Astrocyte (in vitro differentiated cells and primary cell): ENCODE results near the gene WNT4. TPM values are rescaled to one million over a fixed set of nuclear protein-coding genes. Genes with fewer than 3 reads are reported as not detected.

Experiments
- DNase-seq: peaks from one replicate; pipeline ENCODE4 v3.0.0-alpha.2; 2010; ENCODE audit warnings: low read depth
- FAIRE-seq: peaks from 2 replicates; lab custom pipeline; 2011; peaks lifted over from hg19 to GRCh38; lab: Jason Lieb, UNC
- H2AFZ ChIP-seq: 2 replicates; pipeline ENCODE4 v1.6.0; 2012; ENCODE audit warnings: low read depth, low read length, inconsistent platforms
- H3K27ac ChIP-seq: 2 replicates; pipeline ENCODE4 v1.5.1; 2011; ENCODE audit warnings: low read depth, low read length, inconsistent platforms
- H3K27me3 ChIP-seq: 2 replicates; pipeline ENCODE4 v1.6.0; 2011; ENCODE audit warnings: low read length, inconsistent platforms; ENCODE audit not compliant: insufficient read depth
- H3K36me3 ChIP-seq: 2 replicates; pipeline ENCODE4 v1.5.1; 2011; ENCODE audit warnings: low read length, inconsistent platforms; ENCODE audit not compliant: insufficient read depth
- H3K4me1 ChIP-seq: 2 replicates; pipeline ENCODE4 v1.5.1; 2011; ENCODE audit warnings: low read length, inconsistent platforms; ENCODE audit not compliant: insufficient read depth
- H3K4me2 ChIP-seq: 2 replicates; pipeline ENCODE4 v1.6.0; 2012; ENCODE audit warnings: low read length, inconsistent platforms
- H3K4me3 ChIP-seq: 2 replicates; pipeline ENCODE4 v1.5.1; 2011; ENCODE audit warnings: low read depth, mild to moderate bottlenecking, low read length, inconsistent platforms; ENCODE audit not compliant: insufficient read depth
- H3K79me2 ChIP-seq: 2 replicates; pipeline ENCODE4 v1.6.0; 2012; ENCODE audit warnings: mild to moderate bottlenecking, low read length, inconsistent platforms; ENCODE audit not compliant: insufficient read depth
- H3K9ac ChIP-seq: 2 replicates; pipeline ENCODE4 v1.6.0; 2012; ENCODE audit warnings: mild to moderate bottlenecking, low read length, inconsistent platforms
- H3K9me3 ChIP-seq: 2 replicates; pipeline ENCODE4 v1.5.1; 2012; ENCODE audit warnings: low read depth, mild to moderate bottlenecking, low read length, inconsistent platforms; ENCODE audit not compliant: insufficient read depth
- H4K20me1 ChIP-seq: 2 replicates; pipeline ENCODE4 v1.6.0; 2012; ENCODE audit warnings: low read length, inconsistent platforms; ENCODE audit not compliant: insufficient read depth
- H3K27ac Mint-ChIP-seq: one replicate; pipeline ENCODE4 v1.8.0; 2021; ENCODE audit warnings: mild to moderate bottlenecking, mixed read lengths; ENCODE audit not compliant: unreplicated experiment
- H3K27me3 Mint-ChIP-seq: one replicate; pipeline ENCODE4 v1.8.0; 2021; ENCODE audit warnings: low read depth, mixed read lengths; ENCODE audit not compliant: unreplicated experiment
- H3K36me3 Mint-ChIP-seq: one replicate; pipeline ENCODE4 v1.8.0; 2021; ENCODE audit warnings: low read depth, mixed read lengths; ENCODE audit not compliant: unreplicated experiment
- H3K4me1 Mint-ChIP-seq: one replicate; pipeline ENCODE4 v1.8.0; 2021; ENCODE audit warnings: low read depth, mixed read lengths; ENCODE audit not compliant: unreplicated experiment
- H3K4me3 Mint-ChIP-seq: one replicate; pipeline ENCODE4 v1.8.0; 2021; ENCODE audit warnings: mild to moderate bottlenecking, moderate library complexity, mixed read lengths; ENCODE audit not compliant: unreplicated experiment
- H3K9me3 Mint-ChIP-seq: one replicate; pipeline ENCODE4 v1.8.0; 2021; ENCODE audit warnings: mild to moderate bottlenecking, mixed read lengths; ENCODE audit not compliant: unreplicated experiment
- CTCF ChIP-seq: IDR thresholded peaks from 2 replicates; pipeline ENCODE4 v1.5.1; 2011; ENCODE audit warnings: low read depth, mild to moderate bottlenecking, inconsistent platforms, low read length, moderate library complexity; ENCODE audit not compliant: insufficient read depth
- EZH2 ChIP-seq: IDR thresholded peaks from 2 replicates; pipeline ENCODE4 v1.6.1; 2012; ENCODE audit warnings: mild to moderate bottlenecking, low read length, inconsistent platforms; ENCODE audit not compliant: insufficient read depth
- total RNA-seq: library from RNA; stranded (reverse); gene quantifications from 2 replicates; pipeline ENCODE4 v1.2.1, GENCODE V29; 2021

The WNT4 gene
- total RNA-seq, 1 donor from 2014 or later, result 1.2 TPM

GRCh38 chr1:22111620-22112019 lies 31.3 kb downstream of the WNT4 start:
- TF ChIP-seq CTCF (no peak), EZH2 (no peak)
- FAIRE-seq (no peak), DNase-seq (peak; percentile 54)
- Mint-ChIP-seq H3K27ac (no peak overlapping the region), H3K4me1 (peaks cover 79% of the 10 kb centered on the region), H3K9me3 (no peaks in the 10 kb centered on the region), H3K36me3 (peaks cover 12% of the 10 kb centered on the region), H3K4me3 (no peak overlapping the region), H3K27me3 (no peaks in the 10 kb centered on the region)
- Histone ChIP-seq H3K27ac (no peak overlapping the region), H2AFZ (no peak overlapping the region), H3K27me3 (no peaks in the 10 kb centered on the region), H3K4me1 (peaks cover 33% of the 10 kb centered on the region), H3K9me3 (no peaks in the 10 kb centered on the region), H3K36me3 (peaks cover 11% of the 10 kb centered on the region), H3K79me2 (peaks cover 74% of the 10 kb centered on the region), H3K9ac (no peak overlapping the region), H4K20me1 (peaks cover 96% of the 10 kb centered on the region), H3K4me2 (no peak overlapping the region), H3K4me3 (no peak overlapping the region)

GRCh38 chr1:22111115-22111514 lies 31.8 kb downstream of the WNT4 start:
- Mint-ChIP-seq H3K4me3 (no peak overlapping the region), H3K36me3 (peaks cover 12% of the 10 kb centered on the region), H3K27me3 (no peaks in the 10 kb centered on the region), H3K27ac (no peak overlapping the region), H3K9me3 (no peaks in the 10 kb centered on the region), H3K4me1 (peaks cover 79% of the 10 kb centered on the region)
- no peak overlapping the region for H3K4me3 ChIP-seq
- H3K9me3 ChIP-seq, result no peaks in the 10 kb centered on the region
- H3K27ac ChIP-seq, result no peak overlapping the region
- H2AFZ ChIP-seq, result no peak overlapping the region
- no peak overlapping the region for H3K4me2 ChIP-seq
- peaks cover 16% of the 10 kb centered on the region for H3K36me3 ChIP-seq
- FAIRE-seq (no peak), DNase-seq (no peak)
- peaks cover 74% of the 10 kb centered on the region for H3K79me2 ChIP-seq
- TF ChIP-seq CTCF (no peak), EZH2 (no peak)
- H3K9ac ChIP-seq, result no peak overlapping the region
- peaks cover 35% of the 10 kb centered on the region for H3K4me1 ChIP-seq
- H4K20me1 ChIP-seq, result peaks cover 96% of the 10 kb centered on the region
- no peaks in the 10 kb centered on the region for H3K27me3 ChIP-seq

GRCh38 chr1:22110016-22110415 lies 32.9 kb downstream of the WNT4 start:
- Mint-ChIP-seq H3K9me3 (no peaks in the 10 kb centered on the region), H3K27me3 (no peaks in the 10 kb centered on the region), H3K4me3 (no peak overlapping the region), H3K27ac (peak overlapping the region; percentile 24), H3K4me1 (peaks cover 73% of the 10 kb centered on the region), H3K36me3 (peaks cover 12% of the 10 kb centered on the region)
- Histone ChIP-seq H3K9ac (no peak overlapping the region), H2AFZ (no peak overlapping the region), H3K27me3 (no peaks in the 10 kb centered on the region), H3K79me2 (peaks cover 74% of the 10 kb centered on the region), H3K4me1 (peaks cover 31% of the 10 kb centered on the region), H3K4me3 (no peak overlapping the region), H3K36me3 (peaks cover 20% of the 10 kb centered on the region), H3K4me2 (no peak overlapping the region), H4K20me1 (peaks cover 96% of the 10 kb centered on the region), H3K9me3 (no peaks in the 10 kb centered on the region), H3K27ac (no peak overlapping the region)
- no peak for FAIRE-seq
- TF ChIP-seq EZH2 (no peak), CTCF (no peak)
- no peak for DNase-seq
